HUES64 (cell line): ENCODE results near the gene KCNK2.

Source experiments
- H3K27ac ChIP-seq: 2 replicates; pipeline ENCODE4 v1.7.0; 2013; ENCODE audit warnings: low read depth, low read length, inconsistent platforms
- H3K27me3 ChIP-seq: 2 replicates; pipeline ENCODE4 v1.6.1; 2013; ENCODE audit warnings: mild to moderate bottlenecking, low read length; ENCODE audit not compliant: insufficient read depth
- H3K36me3 ChIP-seq: 2 replicates; pipeline ENCODE4 v1.6.1; 2013; ENCODE audit warnings: mild to moderate bottlenecking, low read length; ENCODE audit not compliant: insufficient read depth
- H3K4me1 ChIP-seq: 2 replicates; pipeline ENCODE4 v1.6.1; 2013; ENCODE audit warnings: mild to moderate bottlenecking, low read length, moderate library complexity; ENCODE audit not compliant: insufficient read depth
- H3K4me3 ChIP-seq: 2 replicates; pipeline ENCODE4 v1.5.1; 2013; ENCODE audit warnings: mild to moderate bottlenecking, low read length, moderate library complexity
- H3K9ac ChIP-seq: 2 replicates; pipeline ENCODE4 v1.6.1; 2013; ENCODE audit warnings: mild to moderate bottlenecking, low read depth, low read length
- H3K9me3 ChIP-seq: 2 replicates; pipeline ENCODE4 v1.6.1; 2013; ENCODE audit warnings: low read depth, low read length; ENCODE audit not compliant: insufficient read depth
- WGBS: fragments of 150-250, 120-280 bp; methylation state at CpG from one replicate; pipeline ENCODE4 v1.1.7; 2013; ENCODE audit warnings: missing lambda C conversion rate; 5-methylcytosine and 5-hydroxymethylcytosine counted together

KCNK2 gene

GRCh38 chr1:215210167-215210566 is 127.6 kb downstream of the KCNK2 start:
- H3K36me3 ChIP-seq = no peaks in the 10 kb centered on the region
- peaks cover 3% of the 10 kb centered on the region; the same call in 1 of the 2 replicates for H3K4me1 ChIP-seq
- no peaks in the 10 kb centered on the region for H3K9me3 ChIP-seq
- no peak overlapping the region for H3K4me3 ChIP-seq
- no peak overlapping the region for H3K27ac ChIP-seq
- H3K27me3 ChIP-seq = no peaks in the 10 kb centered on the region
- H3K9ac ChIP-seq = no peak overlapping the region

GRCh38 chr1:215215846-215216245 is 133.3 kb downstream of the KCNK2 start:
- H3K9me3 ChIP-seq = no peaks in the 10 kb centered on the region
- no peaks in the 10 kb centered on the region for H3K36me3 ChIP-seq
- H3K9ac ChIP-seq = no peak overlapping the region
- no peak overlapping the region for H3K4me3 ChIP-seq
- peaks cover 10% of the 10 kb centered on the region; the same call in 1 of the 2 replicates for H3K4me1 ChIP-seq
- no peak overlapping the region for H3K27ac ChIP-seq
- 91% methylated on average over 1 of the region's 1 CpG for WGBS
- no peaks in the 10 kb centered on the region for H3K27me3 ChIP-seq

GRCh38 chr1:215219372-215219771 is 136.8 kb downstream of the KCNK2 start:
- no peak overlapping the region for H3K9ac ChIP-seq
- H3K27me3 ChIP-seq = no peaks in the 10 kb centered on the region
- H3K36me3 ChIP-seq = no peaks in the 10 kb centered on the region
- no peak overlapping the region for H3K4me3 ChIP-seq
- no peaks in the 10 kb centered on the region for H3K9me3 ChIP-seq
- no peak overlapping the region for H3K27ac ChIP-seq
- peaks cover 10% of the 10 kb centered on the region; the same call in 1 of the 2 replicates for H3K4me1 ChIP-seq

- WGBS = 84% methylated on average over 3 of the region's 4 CpGs
- H3K9me3 ChIP-seq = no peaks in the 10 kb centered on the region
- no peak overlapping the region for H3K4me3 ChIP-seq
- no peaks in the 10 kb centered on the region for H3K27me3 ChIP-seq
- H3K36me3 ChIP-seq = no peaks in the 10 kb centered on the region
- H3K27ac ChIP-seq = no peak overlapping the region
- H3K4me1 ChIP-seq = peaks cover 5% of the 10 kb centered on the region; the same call in 1 of the 2 replicates
- H3K9ac ChIP-seq = no peak overlapping the region
These were observed 137.8 kb downstream of the KCNK2 start for GRCh38 chr1:215220346-215220745.

- Histone ChIP-seq H3K36me3 (no peaks in the 10 kb centered on the region), H3K27ac (no peak overlapping the region), H3K4me3 (no peak overlapping the region), H3K4me1 (peaks cover 5% of the 10 kb centered on the region), H3K27me3 (no peaks in the 10 kb centered on the region), H3K9ac (no peak overlapping the region), H3K9me3 (no peaks in the 10 kb centered on the region)
- 98% methylated on average over 2 of the region's 2 CpGs for WGBS
These were observed 144.2 kb downstream of the KCNK2 start for GRCh38 chr1:215226757-215227156.

- 78% methylated on average over 6 of the region's 6 CpGs for WGBS
These were observed 145.7 kb downstream of the KCNK2 start for GRCh38 chr1:215228193-215228592.

GRCh38 chr1:215241451-215241850 is 158.9 kb downstream of the KCNK2 start:
- H3K9ac ChIP-seq = no peak overlapping the region
- 99% methylated on average over 3 of the region's 3 CpGs for WGBS
- H3K4me1 ChIP-seq = no peaks in the 10 kb centered on the region
- H3K27me3 ChIP-seq = no peaks in the 10 kb centered on the region
- H3K36me3 ChIP-seq = no peaks in the 10 kb centered on the region
- no peak overlapping the region for H3K4me3 ChIP-seq
- no peak overlapping the region for H3K27ac ChIP-seq
- H3K9me3 ChIP-seq = no peaks in the 10 kb centered on the region

More at GRCh38 chr1:215228193-215228592, 145.7 kb downstream of the KCNK2 start:
- no peaks in the 10 kb centered on the region for H3K36me3 ChIP-seq
- H3K9ac ChIP-seq = no peak overlapping the region
- peaks cover 5% of the 10 kb centered on the region for H3K4me1 ChIP-seq
- no peaks in the 10 kb centered on the region for H3K27me3 ChIP-seq
- H3K9me3 ChIP-seq = no peaks in the 10 kb centered on the region
- H3K4me3 ChIP-seq = no peak overlapping the region
- no peak overlapping the region for H3K27ac ChIP-seq

GRCh38 chr1:215243345-215244054 is 161.0 kb downstream of the KCNK2 start:
- Histone ChIP-seq H3K4me3 (no peak overlapping the region), H3K4me1 (no peaks in the 10 kb centered on the region), H3K36me3 (no peaks in the 10 kb centered on the region), H3K9me3 (no peaks in the 10 kb centered on the region), H3K9ac (no peak overlapping the region), H3K27me3 (no peaks in the 10 kb centered on the region), H3K27ac (no peak overlapping the region)
- 90% methylated on average over 4 of the region's 4 CpGs for WGBS

- no peaks in the 10 kb centered on the region for H3K9me3 ChIP-seq
- 93% methylated on average over 2 of the region's 2 CpGs for WGBS
- no peak overlapping the region for H3K4me3 ChIP-seq
- H3K36me3 ChIP-seq = no peaks in the 10 kb centered on the region
- no peak overlapping the region for H3K9ac ChIP-seq
- no peaks in the 10 kb centered on the region for H3K27me3 ChIP-seq
- no peaks in the 10 kb centered on the region for H3K4me1 ChIP-seq
- H3K27ac ChIP-seq = no peak overlapping the region
These were observed 168.4 kb downstream of the KCNK2 start for GRCh38 chr1:215250913-215251312.

GRCh38 chr1:215251428-215251827 is 168.9 kb downstream of the KCNK2 start:
- H3K27ac ChIP-seq = no peak overlapping the region
- 97% methylated on average over 4 of the region's 4 CpGs for WGBS
- no peak overlapping the region for H3K4me3 ChIP-seq
- no peaks in the 10 kb centered on the region for H3K4me1 ChIP-seq
- no peaks in the 10 kb centered on the region for H3K36me3 ChIP-seq
- no peak overlapping the region for H3K9ac ChIP-seq
- no peaks in the 10 kb centered on the region for H3K9me3 ChIP-seq
- no peaks in the 10 kb centered on the region for H3K27me3 ChIP-seq

- Histone ChIP-seq H3K27me3 (no peaks in the 10 kb centered on the region), H3K9ac (no peak overlapping the region), H3K27ac (no peak overlapping the region), H3K4me3 (no peak overlapping the region), H3K9me3 (no peaks in the 10 kb centered on the region), H3K4me1 (no peaks in the 10 kb centered on the region), H3K36me3 (no peaks in the 10 kb centered on the region)
- 100% methylated on average over 1 of the region's 1 CpG for WGBS
These were observed 169.6 kb downstream of the KCNK2 start for GRCh38 chr1:215252164-215252563.
